Activated CD8-positive, alpha-beta T cell treated with anti-CD3 and anti-CD28 coated beads for 36 hours (primary cell): Measurements from ENCODE around the gene HSH2D. TPM values are rescaled to one million over a fixed set of nuclear protein-coding genes. Genes with fewer than 3 reads are reported as not detected.

Source experiments
- ATAC-seq: fragments of 200-7000 bp; cut with Tn5 transposase; one replicate; pipeline ENCODE4 v1.10.0; 2021; ENCODE audit warnings: mild to moderate bottlenecking, moderate library complexity
- CTCF ChIA-PET: fragments of 350-600 bp; sonication (Branson Sonifier 250); formaldehyde crosslinking; loops from one replicate; lab custom pipeline; 2021; ENCODE audit warnings: antibody characterized with exemption; lab: Charles Lee
- POLR2A ChIA-PET: fragments of 350-600 bp; sonication (Branson Sonifier 250); formaldehyde crosslinking; loops from one replicate; lab custom pipeline; 2021; ENCODE audit warnings: antibody characterized with exemption; lab: Charles Lee
- DNase-seq: peaks from one replicate; pipeline ENCODE4 v3.0.0-alpha.2; 2020
- H3K27ac Mint-ChIP-seq: one replicate; pipeline ENCODE4 v1.8.0; 2021; ENCODE audit warnings: mild to moderate bottlenecking, mixed read lengths
- H3K27me3 Mint-ChIP-seq: one replicate; pipeline ENCODE4 v1.8.0; 2021; ENCODE audit warnings: mixed read lengths
- H3K36me3 Mint-ChIP-seq: one replicate; pipeline ENCODE4 v1.8.0; 2021; ENCODE audit warnings: low read depth, mixed read lengths
- H3K4me1 Mint-ChIP-seq: one replicate; pipeline ENCODE4 v1.8.0; 2021; ENCODE audit warnings: low read depth, mixed read lengths
- H3K4me3 Mint-ChIP-seq: one replicate; pipeline ENCODE4 v1.8.0; 2021; ENCODE audit warnings: mild to moderate bottlenecking, moderate library complexity, mixed read lengths
- H3K9me3 Mint-ChIP-seq: one replicate; pipeline ENCODE4 v1.8.0; 2021; ENCODE audit warnings: mixed read lengths
- CTCF ChIP-seq: fragments of 200-600 bp; IDR thresholded peaks from one replicate; pipeline ENCODE4 v1.8.0; 2022; ENCODE audit warnings: antibody characterized with exemption, mild to moderate bottlenecking
- intact Hi-C: fragments of 100-400 bp; cut with micrococcal nuclease; formaldehyde crosslinking; loops from one replicate; pipeline ENCODE4 v1.10.0; 2022
- total RNA-seq, 2 experiments: library from RNA; stranded (reverse); gene quantifications; one replicate each; pipeline ENCODE4 v1.2.3, GENCODE V29; 2021

The HSH2D gene
- total RNA-seq, 2 experiments from 2014 or later = 23.5 to 25.5 TPM

GRCh38 chr19:16133818-16134217, 9.7 kb upstream of the HSH2D start:
- no peaks in the 10 kb centered on the region for H3K4me1 Mint-ChIP-seq
- no peak overlapping the region for H3K27ac Mint-ChIP-seq
- H3K9me3 Mint-ChIP-seq = peaks cover 3% of the 10 kb centered on the region
- ATAC-seq = no peak
- TF ChIP-seq CTCF = no peak
- H3K27me3 Mint-ChIP-seq = no peaks in the 10 kb centered on the region
- no peak overlapping the region for H3K4me3 Mint-ChIP-seq
- peaks cover 57% of the 10 kb centered on the region for H3K36me3 Mint-ChIP-seq
- POLR2A ChIA-PET = interaction anchor here (1.2 to 1.8 kb wide), 4 partner anchors 7 to 77 kb away, joined by 3 to 6 read pairs (median 5); no protein-coding TSS in a partner anchor
- intact Hi-C loops = no loop called here
- CTCF ChIA-PET = interaction anchor here (1.2 to 1.4 kb wide), 2 partner anchors 63 to 92 kb away, joined by 3 read pairs; no protein-coding TSS in a partner anchor
- no peak for DNase-seq

- ChIA-PET POLR2A (interaction anchor here (1.2 to 1.8 kb wide), 2 partner anchors 8 to 78 kb away, joined by 3 to 5 read pairs; no protein-coding TSS in a partner anchor), CTCF (interaction anchor here (1.2 to 1.4 kb wide), 2 partner anchors 64 to 93 kb away, joined by 3 read pairs; no protein-coding TSS in a partner anchor)
- Mint-ChIP-seq H3K27me3 (no peaks in the 10 kb centered on the region), H3K27ac (no peak overlapping the region), H3K36me3 (peaks cover 50% of the 10 kb centered on the region), H3K4me3 (no peak overlapping the region), H3K9me3 (peaks cover 3% of the 10 kb centered on the region), H3K4me1 (no peaks in the 10 kb centered on the region)
- ATAC-seq (no peak), DNase-seq (no peak)
- no peak for TF ChIP-seq CTCF
- intact Hi-C loops = no loop called here
Observed at GRCh38 chr19:16134510-16134909, 9.0 kb upstream of the HSH2D start.

GRCh38 chr19:16135430-16136127, 7.9 kb upstream of the HSH2D start:
- H3K4me3 Mint-ChIP-seq = no peak overlapping the region
- intact Hi-C loops = no loop called here
- peaks cover 40% of the 10 kb centered on the region for H3K36me3 Mint-ChIP-seq
- ChIA-PET POLR2A (interaction anchor here (0.6 to 1.8 kb wide), 5 partner anchors 9 to 42 kb away, joined by 3 to 5 read pairs (median 3); no protein-coding TSS in a partner anchor), CTCF (no interaction called here)
- no peak for TF ChIP-seq CTCF
- ATAC-seq (no peak), DNase-seq (no peak)
- peaks cover 4% of the 10 kb centered on the region for H3K4me1 Mint-ChIP-seq
- H3K27ac Mint-ChIP-seq = peak overlapping the region; percentile 40
- H3K27me3 Mint-ChIP-seq = no peaks in the 10 kb centered on the region
- peaks cover 3% of the 10 kb centered on the region for H3K9me3 Mint-ChIP-seq

- DNase-seq = no peak
- no peak overlapping the region for H3K4me3 Mint-ChIP-seq
- ATAC-seq = no peak
- peaks cover 9% of the 10 kb centered on the region for H3K4me1 Mint-ChIP-seq
- H3K9me3 Mint-ChIP-seq = no peaks in the 10 kb centered on the region
- no peak for TF ChIP-seq CTCF
- no peaks in the 10 kb centered on the region for H3K27me3 Mint-ChIP-seq
- ChIA-PET CTCF (no interaction called here), POLR2A (interaction anchor here (0.6 to 1.3 kb wide), 4 partner anchors 13 to 20 kb away, joined by 3 read pairs; no protein-coding TSS in a partner anchor)
- intact Hi-C loops = no loop called here
- no peak overlapping the region for H3K27ac Mint-ChIP-seq
- peaks cover 33% of the 10 kb centered on the region for H3K36me3 Mint-ChIP-seq
Observed at GRCh38 chr19:16136185-16136999, 7.1 kb upstream of the HSH2D start.
